GM13977 (cell line): ENCODE measurements around the gene ERC2.

Experiments used
- DNase-seq: peaks from one replicate; pipeline ENCODE4 v3.0.0; 2012; ENCODE audit warnings: low spot score
- CTCF ChIP-seq: IDR thresholded peaks from 2 replicates; pipeline ENCODE4 v1.5.1; 2012; ENCODE audit warnings: mild to moderate bottlenecking, control low read depth; ENCODE audit not compliant: insufficient read depth; ENCODE audit errors: extremely low read depth, missing control alignments
- in situ Hi-C: fragments of 300-500 bp; cut with MboI; formaldehyde crosslinking; loops from one replicate; pipeline ENCODE4 v1.12.0; 2022; ENCODE audit warnings: low sequenced_read_pairs, low pct_unique_long_range_greater_than_20kb, mixed read lengths, inconsistent platforms; ENCODE audit not compliant: unreplicated experiment

Gene ERC2

GRCh38 chr3:55521064-55521737 is 947.1 kb downstream of the ERC2 start:
- TF ChIP-seq CTCF: no peak
- in situ Hi-C loops: no loop called here
- no peak for DNase-seq

GRCh38 chr3:55519019-55519418 is 949.2 kb downstream of the ERC2 start:
- TF ChIP-seq CTCF: no peak
- no peak for DNase-seq
- in situ Hi-C loops: no loop called here

- in situ Hi-C loops: no loop called here
- TF ChIP-seq CTCF: no peak
- no peak for DNase-seq
Observed at GRCh38 chr3:55518451-55518850, 949.8 kb downstream of the ERC2 start.

GRCh38 chr3:55516392-55517030 is 951.8 kb downstream of the ERC2 start:
- in situ Hi-C loops: no loop called here
- no peak for DNase-seq
- TF ChIP-seq CTCF: no peak

- no peak for TF ChIP-seq CTCF
- DNase-seq: no peak
- in situ Hi-C loops: no loop called here
Observed at GRCh38 chr3:55515550-55516246, 952.6 kb downstream of the ERC2 start.

- no peak for DNase-seq
- in situ Hi-C loops: no loop called here
- no peak for TF ChIP-seq CTCF
Observed at GRCh38 chr3:55514962-55515361, 953.3 kb downstream of the ERC2 start.
